Measurements from ENCODE around the gene TLR5.

The TLR5 gene

DNA sequence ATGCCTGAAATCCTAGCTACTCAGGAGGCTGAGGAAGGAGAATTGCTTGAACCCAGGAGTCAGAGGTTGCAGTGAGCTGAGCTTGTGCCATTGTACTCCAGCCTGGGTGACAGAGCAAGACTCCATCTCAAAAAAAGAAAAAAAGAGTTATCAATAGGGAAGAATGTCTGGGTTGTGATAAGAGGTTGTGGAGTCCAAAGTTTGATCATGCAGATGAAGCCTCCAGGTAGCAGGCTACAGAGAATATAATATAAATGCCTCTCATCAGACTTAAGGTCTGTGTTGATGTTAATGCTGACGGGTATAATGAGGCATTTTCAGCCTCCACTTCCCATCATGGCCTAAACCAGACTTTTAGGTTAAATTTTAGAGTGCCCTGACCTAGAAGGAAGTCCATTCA, 24.6 kb downstream of the TLR5 start:
- Histone ChIP-seq H3K9me3 (ENCODE audit: severe bottlenecking) (no peaks in the 10 kb centered on the region), H3K36me3 (ENCODE audit: low read depth) (no peaks in the 10 kb centered on the region), H3K4me3 (ENCODE audit: severe bottlenecking) (no peak overlapping the region), H3K4me1 (ENCODE audit: insufficient read depth, poor library complexity, severe bottlenecking) (no peaks in the 10 kb centered on the region), H3K27me3 (ENCODE audit: insufficient read depth, poor library complexity, severe bottlenecking) (no peaks in the 10 kb centered on the region), H3K27ac (ENCODE audit: poor library complexity, severe bottlenecking) (no peak overlapping the region)
- ATAC-seq (ENCODE audit: low read depth) (no peak), DNase-seq (ENCODE audit: low spot score) (no peak)
- TF ChIP-seq, protein P1, sequence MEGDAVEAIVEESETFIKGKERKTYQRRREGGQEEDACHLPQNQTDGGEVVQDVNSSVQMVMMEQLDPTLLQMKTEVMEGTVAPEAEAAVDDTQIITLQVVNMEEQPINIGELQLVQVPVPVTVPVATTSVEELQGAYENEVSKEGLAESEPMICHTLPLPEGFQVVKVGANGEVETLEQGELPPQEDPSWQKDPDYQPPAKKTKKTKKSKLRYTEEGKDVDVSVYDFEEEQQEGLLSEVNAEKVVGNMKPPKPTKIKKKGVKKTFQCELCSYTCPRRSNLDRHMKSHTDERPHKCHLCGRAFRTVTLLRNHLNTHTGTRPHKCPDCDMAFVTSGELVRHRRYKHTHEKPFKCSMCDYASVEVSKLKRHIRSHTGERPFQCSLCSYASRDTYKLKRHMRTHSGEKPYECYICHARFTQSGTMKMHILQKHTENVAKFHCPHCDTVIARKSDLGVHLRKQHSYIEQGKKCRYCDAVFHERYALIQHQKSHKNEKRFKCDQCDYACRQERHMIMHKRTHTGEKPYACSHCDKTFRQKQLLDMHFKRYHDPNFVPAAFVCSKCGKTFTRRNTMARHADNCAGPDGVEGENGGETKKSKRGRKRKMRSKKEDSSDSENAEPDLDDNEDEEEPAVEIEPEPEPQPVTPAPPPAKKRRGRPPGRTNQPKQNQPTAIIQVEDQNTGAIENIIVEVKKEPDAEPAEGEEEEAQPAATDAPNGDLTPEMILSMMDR (IDR thresholded peaks at IDR 0.05; ENCODE audit: poor library complexity, severe bottlenecking): no peak

- TF ChIP-seq, protein P1 (IDR thresholded peaks at IDR 0.05; ENCODE audit: poor library complexity, severe bottlenecking): no peak
- H3K36me3 ChIP-seq (ENCODE audit: low read depth): no peaks in the 10 kb centered on the region
- H3K27me3 ChIP-seq (ENCODE audit: insufficient read depth, poor library complexity, severe bottlenecking): no peaks in the 10 kb centered on the region
- DNase-seq (ENCODE audit: low spot score): no peak
- ATAC-seq (ENCODE audit: low read depth): no peak
- H3K9me3 ChIP-seq (ENCODE audit: severe bottlenecking): no peaks in the 10 kb centered on the region
- no peak overlapping the region for H3K27ac ChIP-seq (ENCODE audit: poor library complexity, severe bottlenecking)
- no peaks in the 10 kb centered on the region for H3K4me1 ChIP-seq (ENCODE audit: insufficient read depth, poor library complexity, severe bottlenecking)
- H3K4me3 ChIP-seq (ENCODE audit: severe bottlenecking): no peak overlapping the region
Measured at GRCh38 chr1:223116950-223117349, 26.1 kb downstream of the TLR5 start.

GRCh38 chr1:223114871-223115270, 28.2 kb downstream of the TLR5 start:
- TF ChIP-seq, protein P1 (IDR thresholded peaks at IDR 0.05; ENCODE audit: poor library complexity, severe bottlenecking): no peak
- DNase-seq (ENCODE audit: low spot score) (no peak), ATAC-seq (ENCODE audit: low read depth) (no peak)
- no peaks in the 10 kb centered on the region for H3K36me3 ChIP-seq (ENCODE audit: low read depth)
- no peaks in the 10 kb centered on the region for H3K27me3 ChIP-seq (ENCODE audit: insufficient read depth, poor library complexity, severe bottlenecking)
- no peak overlapping the region for H3K27ac ChIP-seq (ENCODE audit: poor library complexity, severe bottlenecking)
- no peaks in the 10 kb centered on the region for H3K9me3 ChIP-seq (ENCODE audit: severe bottlenecking)
- no peak overlapping the region for H3K4me3 ChIP-seq (ENCODE audit: severe bottlenecking)
- H3K4me1 ChIP-seq (ENCODE audit: insufficient read depth, poor library complexity, severe bottlenecking): no peaks in the 10 kb centered on the region

DNA sequence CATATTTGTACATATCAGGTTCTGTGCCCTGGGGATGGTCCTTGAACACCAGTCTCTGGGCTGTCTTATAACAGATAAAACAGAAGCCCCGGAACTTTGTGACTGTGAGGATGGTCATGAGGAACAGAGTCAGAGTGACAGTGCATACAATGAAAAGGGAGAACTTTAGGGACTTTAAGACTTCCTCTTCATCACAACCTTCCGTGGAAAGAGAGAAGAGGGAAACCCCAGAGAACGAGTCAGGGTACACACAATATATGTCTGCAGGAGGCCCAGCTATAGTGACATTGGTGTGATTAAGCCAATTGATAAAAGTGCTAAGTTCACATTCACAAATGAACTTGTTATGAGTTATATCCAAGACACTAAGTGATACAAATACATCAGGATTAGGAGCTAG, 32.1 kb downstream of the TLR5 start:
- Histone ChIP-seq H3K4me3 (ENCODE audit: severe bottlenecking) (no peak overlapping the region), H3K9me3 (ENCODE audit: severe bottlenecking) (no peaks in the 10 kb centered on the region), H3K4me1 (ENCODE audit: insufficient read depth, poor library complexity, severe bottlenecking) (no peaks in the 10 kb centered on the region), H3K36me3 (ENCODE audit: low read depth) (no peaks in the 10 kb centered on the region), H3K27ac (ENCODE audit: poor library complexity, severe bottlenecking) (no peak overlapping the region), H3K27me3 (ENCODE audit: insufficient read depth, poor library complexity, severe bottlenecking) (no peaks in the 10 kb centered on the region)
- no peak for DNase-seq (ENCODE audit: low spot score)
- no peak for ATAC-seq (ENCODE audit: low read depth)
- TF ChIP-seq, protein P1 (IDR thresholded peaks at IDR 0.05; ENCODE audit: poor library complexity, severe bottlenecking): no peak

GRCh38 chr1:223109581-223110026, 33.4 kb downstream of the TLR5 start:
- Histone ChIP-seq H3K36me3 (ENCODE audit: low read depth) (no peaks in the 10 kb centered on the region), H3K27ac (ENCODE audit: poor library complexity, severe bottlenecking) (no peak overlapping the region), H3K4me1 (ENCODE audit: insufficient read depth, poor library complexity, severe bottlenecking) (no peaks in the 10 kb centered on the region), H3K4me3 (ENCODE audit: severe bottlenecking) (no peak overlapping the region), H3K27me3 (ENCODE audit: insufficient read depth, poor library complexity, severe bottlenecking) (no peaks in the 10 kb centered on the region), H3K9me3 (ENCODE audit: severe bottlenecking) (no peaks in the 10 kb centered on the region)
- ATAC-seq (ENCODE audit: low read depth) (no peak), DNase-seq (ENCODE audit: low spot score) (no peak)
- TF ChIP-seq, protein P1 (IDR thresholded peaks at IDR 0.05; ENCODE audit: poor library complexity, severe bottlenecking): no peak
